ENCODE measurements around the gene NCK1.
"Not testable (repeated sequence)": the region's sequence is repeated elsewhere in the genome, so short reads cannot be mapped to it uniquely, and the experiment has no call there.

The NCK1 gene

DNA sequence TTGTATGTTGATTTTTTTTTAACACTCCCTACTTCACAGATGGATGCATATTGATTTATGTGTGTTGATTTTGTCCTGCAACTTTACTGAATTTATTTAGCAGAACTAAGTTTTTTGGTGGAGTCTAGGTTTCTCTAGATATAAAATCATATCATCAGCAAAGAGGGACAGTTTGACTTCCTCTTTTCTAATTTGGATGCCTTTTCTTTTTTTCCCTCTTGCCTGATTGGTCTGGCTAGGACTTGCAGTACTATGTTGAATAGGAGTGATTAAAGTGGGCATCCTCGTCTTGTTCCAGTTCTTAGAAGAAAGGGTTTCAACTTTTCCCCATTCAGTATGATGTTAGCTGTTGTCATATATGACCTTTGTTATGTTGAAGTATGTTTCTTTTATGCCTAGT lies 38.7 kb downstream of the NCK1 start:
- not testable (repeated sequence) for H3K36me3 ChIP-seq (ENCODE audit: control insufficient read depth, insufficient read depth, low read length); H3K9me3 ChIP-seq (ENCODE audit: control insufficient read depth, insufficient read depth, low read length); H3K9ac ChIP-seq (ENCODE audit: low read depth, low read length); H3K4me3 ChIP-seq (ENCODE audit: low read depth, low read length); H3K27me3 ChIP-seq (ENCODE audit: control insufficient read depth, insufficient read depth, low read length)
- peaks cover 23% of the 10 kb centered on the region for H3K4me1 ChIP-seq (ENCODE audit: control insufficient read depth, insufficient read depth, low read length)

DNA sequence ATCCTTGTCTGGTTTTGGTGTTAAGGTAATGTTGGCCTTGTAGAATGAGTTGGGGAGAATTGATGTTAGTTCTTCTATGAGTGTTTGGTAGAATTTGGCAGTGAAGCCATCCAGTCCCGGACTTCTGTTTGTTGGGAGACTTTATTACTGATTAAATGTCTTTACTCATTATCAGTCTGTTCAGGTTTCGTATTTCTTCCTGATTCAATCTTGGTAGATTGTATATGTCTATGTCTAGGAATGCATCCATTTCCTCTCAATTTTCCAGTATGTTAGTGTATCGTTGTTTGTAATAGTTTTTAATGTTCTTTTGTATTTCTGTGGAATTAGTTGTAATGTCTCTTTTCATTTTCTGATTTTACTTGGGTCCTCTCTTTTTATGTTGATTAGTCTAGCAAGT lies 39.4 kb downstream of the NCK1 start:
- Histone ChIP-seq H3K27me3 (ENCODE audit: control insufficient read depth, insufficient read depth, low read length) (no peaks in the 10 kb centered on the region), H3K36me3 (ENCODE audit: control insufficient read depth, insufficient read depth, low read length) (no peaks in the 10 kb centered on the region), H3K9ac (ENCODE audit: low read depth, low read length) (no peak overlapping the region), H3K4me3 (ENCODE audit: low read depth, low read length) (no peak overlapping the region), H3K4me1 (ENCODE audit: control insufficient read depth, insufficient read depth, low read length) (peaks cover 24% of the 10 kb centered on the region), H3K9me3 (ENCODE audit: control insufficient read depth, insufficient read depth, low read length) (no peaks in the 10 kb centered on the region)

GRCh38 chr3:136902530-136902929 lies 40.5 kb downstream of the NCK1 start:
- H3K9ac ChIP-seq (ENCODE audit: low read depth, low read length): not testable (repeated sequence)

DNA sequence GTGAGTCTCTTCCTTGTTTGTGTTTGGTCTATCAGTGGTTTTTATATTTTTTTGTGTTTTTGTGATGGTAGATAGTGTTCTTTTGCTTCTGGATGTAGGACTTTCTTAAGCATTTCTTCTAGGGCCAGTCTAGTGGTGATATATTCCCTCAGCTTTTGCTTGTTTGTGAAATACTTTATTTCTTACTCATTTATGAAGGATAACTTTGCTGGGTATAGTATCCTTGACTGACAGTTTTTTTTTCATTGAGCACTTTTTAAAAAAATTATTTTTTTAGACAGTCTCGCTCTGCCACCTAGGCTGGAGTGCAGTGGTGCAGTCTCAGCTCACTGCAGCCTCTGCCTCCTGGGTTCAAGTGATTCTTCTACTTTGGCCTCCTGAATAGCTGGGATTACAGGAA lies 41.9 kb downstream of the NCK1 start:
- Histone ChIP-seq H3K27me3 (ENCODE audit: control insufficient read depth, insufficient read depth, low read length) (no peaks in the 10 kb centered on the region), H3K4me3 (ENCODE audit: low read depth, low read length) (no peak overlapping the region), H3K9ac (ENCODE audit: low read depth, low read length) (no peak overlapping the region), H3K9me3 (ENCODE audit: control insufficient read depth, insufficient read depth, low read length) (no peaks in the 10 kb centered on the region), H3K4me1 (ENCODE audit: control insufficient read depth, insufficient read depth, low read length) (peaks cover 30% of the 10 kb centered on the region), H3K36me3 (ENCODE audit: control insufficient read depth, insufficient read depth, low read length) (no peaks in the 10 kb centered on the region)

More at GRCh38 chr3:136902530-136902929, 40.5 kb downstream of the NCK1 start:
- peaks cover 30% of the 10 kb centered on the region for H3K4me1 ChIP-seq (ENCODE audit: control insufficient read depth, insufficient read depth, low read length)
- not testable (repeated sequence) for H3K4me3 ChIP-seq (ENCODE audit: low read depth, low read length); H3K27me3 ChIP-seq (ENCODE audit: control insufficient read depth, insufficient read depth, low read length); H3K36me3 ChIP-seq (ENCODE audit: control insufficient read depth, insufficient read depth, low read length); H3K9me3 ChIP-seq (ENCODE audit: control insufficient read depth, insufficient read depth, low read length)

DNA sequence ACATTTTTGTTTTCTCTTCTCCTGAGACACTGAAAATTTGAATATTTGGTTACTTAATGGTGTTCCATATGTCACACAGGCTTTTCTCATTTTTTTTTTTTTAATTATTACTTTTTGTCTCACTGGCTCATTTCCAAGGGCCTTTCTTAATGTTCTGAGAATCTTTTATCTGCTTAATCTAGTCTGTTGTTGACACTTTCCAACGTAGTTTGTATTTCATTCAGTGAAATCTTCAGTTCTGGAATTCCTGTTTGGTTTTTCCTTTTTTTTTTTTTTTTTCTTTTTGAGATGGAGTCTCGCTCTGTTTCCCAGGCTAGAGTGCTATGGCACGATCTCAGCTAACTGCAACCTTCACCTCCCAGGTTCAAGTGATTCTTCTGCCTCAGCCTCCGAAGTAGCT lies 42.7 kb downstream of the NCK1 start:
- Histone ChIP-seq H3K27me3 (ENCODE audit: control insufficient read depth, insufficient read depth, low read length) (no peaks in the 10 kb centered on the region), H3K36me3 (ENCODE audit: control insufficient read depth, insufficient read depth, low read length) (no peaks in the 10 kb centered on the region), H3K4me3 (ENCODE audit: low read depth, low read length) (no peak overlapping the region), H3K9ac (ENCODE audit: low read depth, low read length) (no peak overlapping the region), H3K4me1 (ENCODE audit: control insufficient read depth, insufficient read depth, low read length) (peaks cover 25% of the 10 kb centered on the region), H3K9me3 (ENCODE audit: control insufficient read depth, insufficient read depth, low read length) (no peaks in the 10 kb centered on the region)

- no peak overlapping the region for H3K4me3 ChIP-seq (ENCODE audit: low read depth, low read length)
- H3K9me3 ChIP-seq (ENCODE audit: control insufficient read depth, insufficient read depth, low read length): no peaks in the 10 kb centered on the region
- no peaks in the 10 kb centered on the region for H3K27me3 ChIP-seq (ENCODE audit: control insufficient read depth, insufficient read depth, low read length)
- H3K4me1 ChIP-seq (ENCODE audit: control insufficient read depth, insufficient read depth, low read length): peaks cover 25% of the 10 kb centered on the region
- no peaks in the 10 kb centered on the region for H3K36me3 ChIP-seq (ENCODE audit: control insufficient read depth, insufficient read depth, low read length)
- H3K9ac ChIP-seq (ENCODE audit: low read depth, low read length): no peak overlapping the region
Measured at GRCh38 chr3:136905549-136905948, 43.5 kb downstream of the NCK1 start.

DNA sequence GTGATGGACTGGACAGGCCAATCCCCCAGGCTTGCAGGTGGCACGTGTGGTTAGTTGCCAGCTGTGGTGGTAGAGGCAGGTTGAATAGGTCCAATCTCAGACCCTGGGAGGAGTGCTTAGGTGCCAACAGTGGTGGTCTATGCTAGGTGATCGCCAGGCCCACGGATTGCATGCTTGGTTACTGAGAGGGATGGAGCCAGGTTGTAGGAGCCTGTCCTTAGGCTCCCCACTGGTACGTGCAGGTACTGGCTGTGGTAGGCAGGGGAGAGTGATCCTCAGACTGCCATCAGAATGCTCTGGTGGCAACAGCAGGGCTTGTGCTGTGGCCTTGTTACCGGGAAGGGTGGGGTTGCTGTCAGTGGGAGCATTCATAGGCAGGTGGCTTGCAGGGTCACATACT lies 44.7 kb downstream of the NCK1 start:
- no peaks in the 10 kb centered on the region for H3K36me3 ChIP-seq (ENCODE audit: control insufficient read depth, insufficient read depth, low read length)
- no peak overlapping the region for H3K4me3 ChIP-seq (ENCODE audit: low read depth, low read length)
- no peaks in the 10 kb centered on the region for H3K27me3 ChIP-seq (ENCODE audit: control insufficient read depth, insufficient read depth, low read length)
- no peak overlapping the region for H3K9ac ChIP-seq (ENCODE audit: low read depth, low read length)
- H3K4me1 ChIP-seq (ENCODE audit: control insufficient read depth, insufficient read depth, low read length): peaks cover 15% of the 10 kb centered on the region
- no peaks in the 10 kb centered on the region for H3K9me3 ChIP-seq (ENCODE audit: control insufficient read depth, insufficient read depth, low read length)

DNA sequence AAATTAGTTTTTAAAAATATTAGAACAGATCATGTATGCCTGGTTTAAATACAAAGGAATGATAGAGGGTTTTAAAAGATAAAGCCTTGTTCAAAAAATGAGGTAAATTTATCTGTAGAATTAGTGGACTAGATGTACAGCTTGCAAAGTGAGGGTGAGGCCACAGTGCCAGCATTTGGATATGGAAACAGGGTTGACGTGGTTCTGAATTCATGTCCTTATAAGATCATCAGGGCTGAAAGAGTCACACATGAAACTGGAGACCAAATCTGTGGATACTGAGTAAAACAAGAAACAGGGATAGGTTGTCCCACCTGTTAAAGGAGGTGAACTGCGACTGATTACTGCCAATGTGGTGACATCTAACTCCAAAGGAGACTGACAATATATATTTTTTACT lies 46.3 kb downstream of the NCK1 start:
- H3K4me1 ChIP-seq (ENCODE audit: control insufficient read depth, insufficient read depth, low read length): peaks cover 7% of the 10 kb centered on the region
- H3K36me3 ChIP-seq (ENCODE audit: control insufficient read depth, insufficient read depth, low read length): no peaks in the 10 kb centered on the region
- H3K4me3 ChIP-seq (ENCODE audit: low read depth, low read length): no peak overlapping the region
- H3K27me3 ChIP-seq (ENCODE audit: control insufficient read depth, insufficient read depth, low read length): no peaks in the 10 kb centered on the region
- H3K9me3 ChIP-seq (ENCODE audit: control insufficient read depth, insufficient read depth, low read length): no peaks in the 10 kb centered on the region
- H3K9ac ChIP-seq (ENCODE audit: low read depth, low read length): no peak overlapping the region

DNA sequence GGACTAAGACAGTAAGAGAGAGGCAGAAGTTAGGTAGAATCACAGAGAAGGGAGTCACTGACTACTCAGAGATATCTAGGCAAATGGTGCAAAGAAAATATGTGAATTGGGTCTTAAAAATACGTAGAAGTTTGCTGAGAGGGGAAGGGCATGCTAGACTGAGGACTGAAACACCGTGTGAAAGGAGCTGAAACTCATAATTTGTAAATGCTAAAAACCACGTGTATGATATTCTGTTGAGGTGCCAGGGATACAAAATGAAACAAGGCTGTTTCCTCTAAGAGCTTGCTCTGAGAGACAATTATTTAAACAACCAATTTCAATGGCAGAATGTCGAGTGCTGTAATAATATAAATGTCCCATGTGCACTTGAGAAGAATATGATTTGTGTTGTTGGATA lies 47.2 kb downstream of the NCK1 start:
- H3K36me3 ChIP-seq (ENCODE audit: control insufficient read depth, insufficient read depth, low read length): no peaks in the 10 kb centered on the region
- peaks cover 10% of the 10 kb centered on the region for H3K4me1 ChIP-seq (ENCODE audit: control insufficient read depth, insufficient read depth, low read length)
- H3K27me3 ChIP-seq (ENCODE audit: control insufficient read depth, insufficient read depth, low read length): no peaks in the 10 kb centered on the region
- H3K4me3 ChIP-seq (ENCODE audit: low read depth, low read length): no peak overlapping the region
- no peak overlapping the region for H3K9ac ChIP-seq (ENCODE audit: low read depth, low read length)
- H3K9me3 ChIP-seq (ENCODE audit: control insufficient read depth, insufficient read depth, low read length): no peaks in the 10 kb centered on the region

DNA sequence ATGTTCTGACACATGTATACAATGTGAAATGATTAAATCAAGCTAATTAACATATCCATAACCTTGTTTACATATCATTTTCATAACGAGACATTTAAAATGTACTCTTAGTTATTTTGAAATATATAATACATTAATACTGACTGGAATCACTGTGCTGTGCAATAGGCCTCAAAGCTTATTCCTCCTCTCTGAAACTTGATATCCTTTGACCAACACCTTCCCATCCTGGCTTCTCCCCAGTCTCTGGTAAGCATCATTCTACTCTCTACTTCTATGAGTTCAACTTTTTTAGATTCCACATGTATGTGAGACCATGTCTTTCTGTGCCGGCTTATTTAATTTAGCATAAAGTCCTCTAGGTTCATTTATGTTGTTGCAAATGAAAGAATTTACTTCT lies 48.7 kb downstream of the NCK1 start:
- Histone ChIP-seq H3K9ac (ENCODE audit: low read depth, low read length) (no peak overlapping the region), H3K9me3 (ENCODE audit: control insufficient read depth, insufficient read depth, low read length) (no peaks in the 10 kb centered on the region), H3K4me1 (ENCODE audit: control insufficient read depth, insufficient read depth, low read length) (peaks cover 16% of the 10 kb centered on the region), H3K4me3 (ENCODE audit: low read depth, low read length) (no peak overlapping the region), H3K36me3 (ENCODE audit: control insufficient read depth, insufficient read depth, low read length) (no peaks in the 10 kb centered on the region), H3K27me3 (ENCODE audit: control insufficient read depth, insufficient read depth, low read length) (no peaks in the 10 kb centered on the region)

DNA sequence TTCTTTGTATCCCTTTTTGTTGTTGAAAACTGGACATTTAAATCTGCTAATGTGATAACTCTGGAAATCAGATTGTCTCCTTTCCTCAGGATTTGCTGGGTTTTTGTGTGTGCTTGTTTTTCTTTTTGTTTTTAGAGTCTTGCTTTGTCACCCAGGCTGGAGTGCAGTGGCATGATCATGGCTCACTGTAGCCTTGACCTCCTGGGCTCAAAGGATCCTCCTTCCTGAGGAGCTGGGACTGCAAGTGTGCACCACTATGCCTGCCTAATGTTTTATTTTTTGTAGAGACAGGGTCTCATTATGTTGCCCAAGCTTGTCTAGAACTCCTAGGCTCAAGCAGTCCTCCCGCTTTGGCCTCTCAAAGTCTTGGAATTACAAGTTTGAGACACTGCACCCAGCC lies 51.2 kb downstream of the NCK1 start:
- H3K4me1 ChIP-seq (ENCODE audit: control insufficient read depth, insufficient read depth, low read length): peaks cover 9% of the 10 kb centered on the region
- H3K9ac ChIP-seq (ENCODE audit: low read depth, low read length): no peak overlapping the region
- H3K4me3 ChIP-seq (ENCODE audit: low read depth, low read length): no peak overlapping the region
- no peaks in the 10 kb centered on the region for H3K36me3 ChIP-seq (ENCODE audit: control insufficient read depth, insufficient read depth, low read length)
- H3K27me3 ChIP-seq (ENCODE audit: control insufficient read depth, insufficient read depth, low read length): no peaks in the 10 kb centered on the region
- H3K9me3 ChIP-seq (ENCODE audit: control insufficient read depth, insufficient read depth, low read length): no peaks in the 10 kb centered on the region

DNA sequence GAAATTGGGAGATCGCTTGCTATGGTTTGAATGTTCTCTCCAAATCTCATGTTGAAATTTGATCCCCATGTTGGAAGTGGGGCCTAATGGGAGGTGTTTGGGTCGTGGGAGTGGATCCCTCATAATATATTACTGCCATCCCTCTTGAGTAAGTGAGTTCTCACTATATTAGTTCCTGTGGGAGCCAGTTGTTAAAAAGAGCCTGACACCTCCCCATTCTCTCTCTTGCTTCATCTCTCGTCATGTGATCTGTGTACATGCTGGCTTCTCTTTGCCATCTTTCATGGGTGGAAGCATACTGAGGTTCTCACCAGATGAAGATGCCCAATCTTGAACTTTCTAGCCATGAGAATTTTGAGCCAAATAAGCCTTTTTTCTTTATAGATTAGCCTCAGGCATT lies 52.7 kb downstream of the NCK1 start:
- Histone ChIP-seq H3K27me3 (ENCODE audit: control insufficient read depth, insufficient read depth, low read length) (no peaks in the 10 kb centered on the region), H3K9ac (ENCODE audit: low read depth, low read length) (no peak overlapping the region), H3K4me3 (ENCODE audit: low read depth, low read length) (no peak overlapping the region), H3K9me3 (ENCODE audit: control insufficient read depth, insufficient read depth, low read length) (no peaks in the 10 kb centered on the region), H3K36me3 (ENCODE audit: control insufficient read depth, insufficient read depth, low read length) (no peaks in the 10 kb centered on the region), H3K4me1 (ENCODE audit: control insufficient read depth, insufficient read depth, low read length) (peaks cover 9% of the 10 kb centered on the region)

DNA sequence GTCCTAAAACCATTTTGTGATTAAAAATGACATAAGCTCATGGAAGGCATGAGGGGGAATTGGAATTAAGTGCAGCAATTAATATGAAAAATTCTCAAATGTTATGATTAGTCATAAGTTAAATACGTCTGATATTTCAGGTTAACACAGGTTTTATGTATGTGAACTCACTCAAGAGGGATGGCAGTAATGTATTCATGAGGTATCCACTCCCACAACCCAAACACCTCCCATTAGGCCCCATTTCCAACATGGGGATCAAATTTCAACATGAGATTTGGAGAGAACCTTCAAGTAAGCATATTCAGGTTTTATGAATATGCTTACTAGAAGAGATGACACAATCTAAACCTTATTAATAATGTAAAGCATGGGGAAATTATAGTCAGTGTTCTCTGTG lies 54.2 kb downstream of the NCK1 start:
- Histone ChIP-seq H3K4me3 (ENCODE audit: low read depth, low read length) (no peak overlapping the region), H3K36me3 (ENCODE audit: control insufficient read depth, insufficient read depth, low read length) (no peaks in the 10 kb centered on the region), H3K4me1 (ENCODE audit: control insufficient read depth, insufficient read depth, low read length) (peaks cover 9% of the 10 kb centered on the region), H3K9ac (ENCODE audit: low read depth, low read length) (no peak overlapping the region), H3K27me3 (ENCODE audit: control insufficient read depth, insufficient read depth, low read length) (no peaks in the 10 kb centered on the region), H3K9me3 (ENCODE audit: control insufficient read depth, insufficient read depth, low read length) (no peaks in the 10 kb centered on the region)
